Measurements from ENCODE around the gene NACC1.
"Not testable (repeated sequence)": the region's sequence is repeated elsewhere in the genome, so short reads cannot be mapped to it uniquely, and the experiment has no call there.

Gene NACC1

GRCh38 chr19:13172346-13173138 is 54.5 kb downstream of the NACC1 start:
- H3K27me3 Mint-ChIP-seq, result no peaks in the 10 kb centered on the region
- H3K4me3 Mint-ChIP-seq, result peak overlapping the region; percentile 71 to 82
- H3K36me3 Mint-ChIP-seq (ENCODE audit: insufficient read depth), result peaks cover 4% of the 10 kb centered on the region
- ATAC-seq (replicated peaks), result peak; percentile 29
- H3K4me1 Mint-ChIP-seq (ENCODE audit: low read depth in 2 of 2), result peaks cover 45 to 46% of the 10 kb centered on the region in 2 donors
- peak; percentile 65 to 72 (median 68) for DNase-seq
- H3K27ac Mint-ChIP-seq, result peak overlapping the region; percentile 90 to 94
- H3K9me3 Mint-ChIP-seq, result no peaks in the 10 kb centered on the region

- DNase-seq, result no peak
- H3K9me3 Mint-ChIP-seq, result no peaks in the 10 kb centered on the region
- no peaks in the 10 kb centered on the region for H3K36me3 Mint-ChIP-seq (ENCODE audit: insufficient read depth)
- peak overlapping the region; percentile 90 to 94 for H3K27ac Mint-ChIP-seq
- H3K27me3 Mint-ChIP-seq, result no peaks in the 10 kb centered on the region
- peak overlapping the region; percentile 71 to 82 for H3K4me3 Mint-ChIP-seq
- no peak for ATAC-seq (replicated peaks)
- peaks cover 41% of the 10 kb centered on the region in 2 donors for H3K4me1 Mint-ChIP-seq (ENCODE audit: low read depth in 2 of 2)
Observed at GRCh38 chr19:13173139-13173737, 55.2 kb downstream of the NACC1 start.

- no peak for DNase-seq
- Mint-ChIP-seq H3K9me3 (no peaks in the 10 kb centered on the region), H3K27me3 (no peaks in the 10 kb centered on the region), H3K27ac (no peak overlapping the region), H3K4me1 (ENCODE audit: low read depth in 2 of 2) (peaks cover 23 to 30% of the 10 kb centered on the region in 2 donors), H3K4me3 (no peak overlapping the region), H3K36me3 (ENCODE audit: insufficient read depth) (peaks cover 5% of the 10 kb centered on the region)
- no peak for ATAC-seq (replicated peaks)
Observed at GRCh38 chr19:13176345-13176744, 58.3 kb downstream of the NACC1 start.

GRCh38 chr19:13177584-13177983 is 59.5 kb downstream of the NACC1 start:
- H3K27ac Mint-ChIP-seq; H3K9me3 Mint-ChIP-seq; ATAC-seq (replicated peaks); H3K36me3 Mint-ChIP-seq (ENCODE audit: insufficient read depth); H3K27me3 Mint-ChIP-seq; H3K4me3 Mint-ChIP-seq; DNase-seq: not testable (repeated sequence)
- H3K4me1 Mint-ChIP-seq (ENCODE audit: low read depth in 2 of 2), result peaks cover 19 to 25% of the 10 kb centered on the region in 2 donors

- H3K36me3 Mint-ChIP-seq (ENCODE audit: insufficient read depth); H3K27me3 Mint-ChIP-seq; H3K9me3 Mint-ChIP-seq; H3K4me3 Mint-ChIP-seq; ATAC-seq (replicated peaks); DNase-seq: not testable (repeated sequence)
- H3K4me1 Mint-ChIP-seq (ENCODE audit: low read depth in 2 of 2), result peaks cover 12 to 18% of the 10 kb centered on the region in 2 donors
- H3K27ac Mint-ChIP-seq, result peak overlapping the region in 1 of 2 donors; percentile 65
Observed at GRCh38 chr19:13178291-13178690, 60.2 kb downstream of the NACC1 start.

- Mint-ChIP-seq H3K9me3 (no peaks in the 10 kb centered on the region), H3K36me3 (ENCODE audit: insufficient read depth) (peaks cover 5% of the 10 kb centered on the region), H3K27me3 (no peaks in the 10 kb centered on the region), H3K27ac (peak overlapping the region; percentile 89 to 92), H3K4me1 (ENCODE audit: low read depth in 2 of 2) (peaks cover 18 to 20% of the 10 kb centered on the region in 2 donors), H3K4me3 (peak overlapping the region; percentile 74 to 78)
- ATAC-seq (replicated peaks) (peak; percentile 94), DNase-seq (peak; percentile 50 to 56 (median 53))
Observed at GRCh38 chr19:13181747-13182388, 63.8 kb downstream of the NACC1 start.

- not testable (repeated sequence) for H3K36me3 Mint-ChIP-seq (ENCODE audit: insufficient read depth); H3K27me3 Mint-ChIP-seq; H3K9me3 Mint-ChIP-seq; ATAC-seq (replicated peaks); DNase-seq; H3K4me3 Mint-ChIP-seq; H3K27ac Mint-ChIP-seq
- peaks cover 20 to 25% of the 10 kb centered on the region in 2 donors for H3K4me1 Mint-ChIP-seq (ENCODE audit: low read depth in 2 of 2)
Observed at GRCh38 chr19:13184926-13185325, 66.9 kb downstream of the NACC1 start.

GRCh38 chr19:13185763-13186657 is 67.9 kb downstream of the NACC1 start:
- DNase-seq; H3K9me3 Mint-ChIP-seq; ATAC-seq (replicated peaks); H3K36me3 Mint-ChIP-seq (ENCODE audit: insufficient read depth); H3K27me3 Mint-ChIP-seq; H3K4me3 Mint-ChIP-seq: not testable (repeated sequence)
- peaks cover 16 to 17% of the 10 kb centered on the region in 2 donors for H3K4me1 Mint-ChIP-seq (ENCODE audit: low read depth in 2 of 2)
- H3K27ac Mint-ChIP-seq, result peak overlapping the region in 1 of 2 donors; percentile 69

- H3K4me3 Mint-ChIP-seq; ATAC-seq (replicated peaks); H3K36me3 Mint-ChIP-seq (ENCODE audit: insufficient read depth); H3K9me3 Mint-ChIP-seq; H3K27ac Mint-ChIP-seq; H3K27me3 Mint-ChIP-seq; DNase-seq: not testable (repeated sequence)
- H3K4me1 Mint-ChIP-seq (ENCODE audit: low read depth in 2 of 2), result peaks cover 15 to 20% of the 10 kb centered on the region in 2 donors
Observed at GRCh38 chr19:13186688-13187087, 68.6 kb downstream of the NACC1 start.

- Mint-ChIP-seq H3K9me3 (no peaks in the 10 kb centered on the region), H3K4me3 (peak overlapping the region in 1 of 2 donors; percentile 33), H3K4me1 (ENCODE audit: low read depth in 2 of 2) (peaks cover 9 to 15% of the 10 kb centered on the region in 2 donors), H3K36me3 (ENCODE audit: insufficient read depth) (no peaks in the 10 kb centered on the region), H3K27me3 (no peaks in the 10 kb centered on the region), H3K27ac (peak overlapping the region; percentile 8 to 74)
- DNase-seq, result no peak
- ATAC-seq (replicated peaks), result no peak
Observed at GRCh38 chr19:13187419-13187818, 69.4 kb downstream of the NACC1 start.

GRCh38 chr19:13189600-13189999 is 71.5 kb downstream of the NACC1 start:
- no peaks in the 10 kb centered on the region for H3K9me3 Mint-ChIP-seq
- no peak overlapping the region for H3K4me3 Mint-ChIP-seq
- H3K4me1 Mint-ChIP-seq (ENCODE audit: low read depth in 2 of 2), result peaks cover 9 to 17% of the 10 kb centered on the region in 2 donors
- DNase-seq, result no peak
- H3K27me3 Mint-ChIP-seq, result no peaks in the 10 kb centered on the region
- no peak overlapping the region for H3K27ac Mint-ChIP-seq
- H3K36me3 Mint-ChIP-seq (ENCODE audit: insufficient read depth), result no peaks in the 10 kb centered on the region
- no peak for ATAC-seq (replicated peaks)

Data from effector memory CD8-positive, alpha-beta T cell (primary cell).